Measurements from ENCODE around the gene TDRD15.
"Not testable (repeated sequence)": the region's sequence is repeated elsewhere in the genome, so short reads cannot be mapped to it uniquely, and the experiment has no call there.

The TDRD15 gene

GRCh38 chr2:21148718-21149117, 24.9 kb downstream of the TDRD15 start:
- no peak for DNase-seq

GRCh38 chr2:21151234-21151633, 27.5 kb downstream of the TDRD15 start:
- not testable (repeated sequence) for DNase-seq

DNA sequence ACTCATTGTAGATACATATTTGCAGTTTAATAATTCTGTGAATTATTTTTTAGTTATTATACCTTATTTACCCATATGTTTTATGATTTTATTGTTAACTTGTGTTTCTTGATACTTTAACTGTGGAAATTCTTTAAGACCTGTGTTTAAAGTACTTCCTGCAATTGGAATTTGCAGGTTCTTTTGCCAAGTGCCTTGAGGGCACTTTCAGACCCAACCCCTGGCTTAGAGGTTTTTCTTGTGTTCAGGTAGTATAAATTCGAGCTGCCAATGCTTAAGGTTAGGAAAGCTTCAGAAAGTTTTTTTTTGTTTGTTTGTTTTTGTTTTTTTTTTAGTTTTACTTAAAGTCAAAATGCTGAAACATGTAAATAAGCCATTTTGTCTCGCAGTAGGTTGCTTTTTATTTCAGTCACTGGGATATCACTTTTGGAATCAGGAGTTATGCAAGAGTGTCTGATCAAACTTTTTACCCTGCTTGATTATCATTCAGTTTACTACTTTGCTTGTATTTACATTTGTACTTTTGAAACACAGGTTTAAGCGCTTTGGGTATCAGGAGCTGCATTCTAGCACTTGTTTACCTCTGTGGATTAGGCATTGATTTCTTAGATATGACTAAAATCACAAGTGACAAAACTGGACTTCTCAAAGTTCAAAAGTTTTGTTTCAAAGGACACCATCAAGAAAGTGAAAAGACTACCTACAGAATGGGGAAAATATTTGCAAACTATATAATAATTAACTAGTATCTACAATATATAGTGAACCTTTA, 31.8 kb downstream of the TDRD15 start:
- no peak for DNase-seq

DNA sequence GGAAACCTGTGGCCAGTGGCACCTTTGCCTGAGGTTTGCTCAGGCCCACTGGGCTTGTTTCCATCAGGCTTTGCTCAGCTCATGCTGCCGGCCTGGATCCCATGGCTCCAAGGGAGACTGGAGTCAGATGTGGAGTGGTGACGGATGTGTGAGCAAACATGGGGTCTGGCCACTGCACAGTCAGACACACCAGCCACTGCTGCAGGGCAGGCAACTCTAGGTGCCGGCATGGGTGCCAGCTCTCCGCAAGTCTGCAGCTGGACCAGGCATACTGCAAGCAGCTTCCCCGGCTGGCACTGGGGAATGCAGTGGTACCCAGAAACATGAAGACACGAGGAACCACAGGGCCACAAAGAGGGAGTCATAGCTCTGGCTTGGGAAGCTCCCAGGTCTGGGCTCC, 37.4 kb downstream of the TDRD15 start:
- no peak for DNase-seq

DNA sequence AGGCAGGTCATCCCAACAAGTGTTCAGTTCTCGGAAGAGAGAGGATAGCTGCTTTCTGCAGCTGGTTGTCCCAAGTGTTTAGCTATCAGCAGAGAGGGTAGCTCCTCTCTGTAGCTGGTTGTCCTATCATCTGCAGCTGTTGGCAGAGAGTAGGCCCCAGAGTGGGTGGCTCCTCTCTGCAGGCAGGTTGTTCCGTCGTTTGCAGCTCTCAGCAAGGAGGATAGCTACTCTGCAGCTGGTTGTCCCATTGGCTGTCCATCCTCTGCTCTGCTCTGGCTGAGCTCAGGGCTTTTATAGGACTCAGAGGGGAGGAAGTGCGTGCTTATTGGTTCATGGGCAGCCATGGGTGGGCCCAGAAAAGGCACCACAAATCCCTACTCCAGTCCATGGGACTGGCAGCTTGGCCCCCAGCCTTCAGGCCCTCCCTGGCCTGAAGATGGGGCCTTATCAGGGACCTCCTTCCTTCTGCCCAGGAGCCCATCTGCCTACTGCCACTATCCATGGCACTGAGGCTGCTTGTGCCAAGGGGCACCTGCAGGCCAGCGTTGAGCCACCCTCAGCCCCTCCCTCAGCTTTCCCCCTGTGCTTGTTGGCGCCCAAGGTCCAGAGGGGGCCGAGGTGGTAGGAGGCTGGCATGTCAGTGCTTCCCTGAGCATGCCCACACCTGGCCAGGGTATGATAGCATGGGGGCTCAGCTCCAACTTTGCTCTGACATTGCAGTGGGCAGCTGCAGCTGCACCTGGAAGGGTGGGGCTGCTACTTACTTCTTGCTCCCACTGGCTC, 38.3 kb downstream of the TDRD15 start:
- no peak for DNase-seq

DNA sequence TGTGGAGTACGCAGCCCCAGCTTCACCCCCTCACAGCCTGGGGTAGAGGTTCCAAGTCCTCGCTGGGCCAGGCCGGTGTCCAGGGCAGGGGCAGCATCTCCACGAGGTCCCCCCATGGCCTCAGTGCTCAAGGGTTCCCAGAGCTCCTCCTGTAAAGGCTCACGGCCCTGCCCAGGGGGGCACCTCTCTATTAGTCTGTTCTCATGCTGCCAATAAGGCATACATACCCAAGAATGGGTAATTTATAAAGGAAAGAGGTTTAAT, 38.8 kb downstream of the TDRD15 start:
- DNase-seq, result no peak

DNA sequence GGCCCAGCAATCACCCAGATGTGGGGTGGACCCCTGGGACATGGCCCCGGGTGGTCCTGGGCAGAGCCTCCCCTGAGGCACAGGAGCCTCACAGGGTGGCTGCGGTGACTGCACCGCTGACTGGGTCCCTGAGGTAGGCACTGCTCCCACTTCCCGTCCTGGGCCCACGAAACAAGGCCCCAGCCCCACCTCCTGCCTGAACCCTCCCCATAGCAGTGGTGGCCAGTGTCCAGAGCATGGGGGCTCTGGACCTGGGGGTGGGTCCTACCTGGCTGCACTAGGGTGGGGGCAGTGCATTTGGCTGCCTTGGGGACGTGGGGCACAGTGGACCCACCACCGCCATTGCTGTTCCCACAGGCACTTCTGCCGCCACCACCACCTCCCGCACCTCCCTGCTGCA, 39.4 kb downstream of the TDRD15 start:
- DNase-seq, result no peak

DNA sequence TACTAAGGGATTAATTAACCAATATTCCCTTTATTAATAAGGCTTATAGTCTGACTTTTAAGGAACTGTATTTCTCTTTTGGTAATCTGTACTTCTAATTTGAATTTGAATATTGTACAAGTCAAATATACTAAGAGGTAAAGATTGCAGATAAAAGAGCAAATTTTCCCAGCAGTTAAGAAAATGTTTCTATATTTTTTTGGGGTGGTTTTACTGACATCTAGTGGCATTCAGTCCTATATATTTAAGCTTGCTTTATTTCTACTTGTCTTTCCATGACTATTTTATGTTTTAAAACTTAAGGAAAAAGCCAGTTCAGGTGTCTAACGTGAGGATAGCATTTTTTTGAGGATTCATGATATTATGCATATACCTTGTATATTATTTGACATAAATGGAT, 41.6 kb downstream of the TDRD15 start:
- DNase-seq, result no peak

GRCh38 chr2:21175895-21176646, 52.3 kb downstream of the TDRD15 start:
- no peak for DNase-seq

DNA sequence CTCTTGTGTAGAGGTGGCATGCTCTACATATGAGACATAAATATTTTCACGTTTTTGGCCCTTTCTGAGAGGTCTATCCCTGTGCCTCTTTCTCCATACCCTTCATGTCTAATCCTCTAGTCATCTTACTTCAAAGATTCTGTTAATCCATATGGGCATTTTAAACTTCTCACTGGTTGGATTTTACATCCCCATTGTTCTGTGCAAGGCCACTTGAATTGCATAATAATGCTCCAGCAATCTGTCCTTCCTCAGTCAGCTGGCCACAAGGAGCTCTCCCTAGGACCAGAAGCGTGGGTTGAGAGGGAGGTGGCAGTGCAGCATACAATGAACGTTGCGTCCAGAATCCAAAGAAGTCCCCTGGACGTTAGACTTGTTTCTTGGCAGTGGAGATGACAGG, 58.2 kb downstream of the TDRD15 start:
- no peak for DNase-seq

DNA sequence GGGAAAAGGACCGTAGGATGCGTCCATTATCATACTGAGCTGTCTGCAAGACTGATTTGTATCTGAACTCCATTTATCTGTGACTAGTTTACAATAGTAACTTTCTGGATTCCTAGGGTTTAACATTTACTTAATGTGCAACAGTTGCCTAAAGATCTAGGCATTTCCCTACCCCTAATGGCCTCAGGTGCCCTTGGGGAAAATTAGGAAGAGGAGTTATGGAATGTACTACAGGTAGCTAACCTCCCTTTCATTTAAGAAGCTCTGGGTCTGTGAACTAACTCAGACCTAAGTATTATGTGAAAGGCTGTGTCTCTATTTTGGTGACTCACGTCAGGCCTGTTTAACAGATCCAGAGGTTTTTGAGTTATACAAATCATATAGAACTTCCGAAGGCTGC, 59.5 kb downstream of the TDRD15 start:
- DNase-seq, result no peak

DNA sequence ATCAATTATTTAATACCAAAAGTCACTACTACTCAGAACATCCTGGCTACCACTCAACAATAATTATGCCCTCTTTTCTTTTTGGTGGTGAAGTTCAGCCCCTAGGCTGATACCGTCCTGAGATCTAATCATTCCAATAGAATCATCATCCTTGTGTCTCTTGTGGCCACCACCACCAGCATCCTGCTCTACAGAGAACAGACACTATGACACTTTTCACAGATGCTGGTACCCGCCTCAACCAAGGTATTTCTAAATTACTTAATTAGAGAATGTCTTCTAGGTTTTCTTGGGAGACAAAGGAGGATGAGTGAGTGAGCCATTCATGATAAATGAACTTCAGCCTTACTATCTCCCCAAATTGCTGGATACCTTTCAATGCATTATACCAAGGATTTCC, 60.0 kb downstream of the TDRD15 start:
- DNase-seq, result no peak

GRCh38 chr2:21191535-21191934, 67.8 kb downstream of the TDRD15 start:
- no peak for DNase-seq
